ENCODE measurements around the gene SARDH. TPM values are rescaled to one million over a fixed set of nuclear protein-coding genes. Genes with fewer than 3 reads are reported as not detected.

SARDH gene
- total and polyA plus RNA-seq, 2 of the 13 experiments (the other 11 are each of a cell fraction or from before 2014, with no cell fraction given) = 11.6 to 34.9 TPM

DNA sequence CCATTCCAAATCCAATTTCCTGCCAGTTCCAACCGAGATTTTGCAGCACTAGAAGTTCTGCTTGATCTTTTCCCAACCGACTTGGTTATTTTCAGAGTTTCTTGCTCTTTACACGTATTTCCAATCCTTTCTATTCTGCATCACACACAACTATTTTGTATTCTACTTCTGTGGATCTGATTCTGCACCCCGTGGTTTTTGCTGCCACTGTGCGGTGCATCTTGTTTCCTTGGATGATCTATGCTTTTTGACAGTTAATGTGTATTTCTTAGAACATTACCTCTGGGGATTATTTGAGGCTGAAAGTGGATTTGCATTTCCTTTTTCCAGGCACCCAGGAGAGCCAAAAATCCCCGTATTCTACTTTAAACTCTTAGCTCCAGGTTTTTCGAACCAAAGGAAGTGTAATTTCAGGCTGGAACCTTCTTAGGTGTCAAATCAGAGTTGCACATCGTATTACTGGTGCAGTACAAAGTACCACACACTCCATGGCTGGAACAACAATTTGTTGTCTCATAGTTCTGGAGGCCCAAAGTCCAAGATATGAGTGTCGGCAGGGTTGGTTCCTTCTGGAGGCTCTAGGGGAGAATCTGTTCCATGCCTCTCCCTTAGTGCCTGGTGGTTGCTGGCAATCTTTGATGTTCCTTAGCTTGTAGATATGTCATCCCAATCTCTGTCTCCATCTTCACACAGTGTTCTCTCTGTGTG is 14.7 kb upstream of the SARDH start (continued):
- TF ChIP-seq ZNF652 (CRISPR knock-in tag; IDR thresholded peaks at IDR 0.05; ENCODE audit: borderline replicate concordance, low read depth) (no peak), MED1 (CRISPR knock-in tag; IDR thresholded peaks at IDR 0.05) (0 out of 2 replicates have a peak, but pooled peaks have one; percentile 39), SNRNP70 (IDR thresholded peaks at IDR 0.05; ENCODE audit: low read depth, low read length) (no peak), NFYB (CRISPR knock-in tag; IDR thresholded peaks at IDR 0.05) (no peak), KLF9 (CRISPR knock-in tag; IDR thresholded peaks at IDR 0.05; ENCODE audit: low read depth) (no peak), ZNF558 (CRISPR knock-in tag; IDR thresholded peaks at IDR 0.05; ENCODE audit: borderline replicate concordance) (no peak), ZNF660 (CRISPR knock-in tag; IDR thresholded peaks at IDR 0.05; ENCODE audit: borderline replicate concordance, low read depth) (no peak), ZNF616 (CRISPR knock-in tag; IDR thresholded peaks at IDR 0.05; ENCODE audit: low read depth) (no peak), MIXL1 (CRISPR knock-in tag; IDR thresholded peaks at IDR 0.05) (no peak), ZFP36 (IDR thresholded peaks at IDR 0.05; ENCODE audit: borderline replicate concordance, low read depth, low read length, partially characterized antibody) (no peak), FOXP1 (IDR thresholded peaks at IDR 0.05) (no peak), FOXP1 (CRISPR knock-in tag; IDR thresholded peaks at IDR 0.05) (peak; percentile 63), NCOA1 (CRISPR knock-in tag; IDR thresholded peaks at IDR 0.05) (no peak), HOXA5 (CRISPR knock-in tag; IDR thresholded peaks at IDR 0.05) (no peak), GABPB1 (CRISPR knock-in tag; IDR thresholded peaks at IDR 0.05) (no peak), TRIM24 (CRISPR knock-in tag; IDR thresholded peaks at IDR 0.05) (no peak)
- TF ChIP-seq, protein P1, sequence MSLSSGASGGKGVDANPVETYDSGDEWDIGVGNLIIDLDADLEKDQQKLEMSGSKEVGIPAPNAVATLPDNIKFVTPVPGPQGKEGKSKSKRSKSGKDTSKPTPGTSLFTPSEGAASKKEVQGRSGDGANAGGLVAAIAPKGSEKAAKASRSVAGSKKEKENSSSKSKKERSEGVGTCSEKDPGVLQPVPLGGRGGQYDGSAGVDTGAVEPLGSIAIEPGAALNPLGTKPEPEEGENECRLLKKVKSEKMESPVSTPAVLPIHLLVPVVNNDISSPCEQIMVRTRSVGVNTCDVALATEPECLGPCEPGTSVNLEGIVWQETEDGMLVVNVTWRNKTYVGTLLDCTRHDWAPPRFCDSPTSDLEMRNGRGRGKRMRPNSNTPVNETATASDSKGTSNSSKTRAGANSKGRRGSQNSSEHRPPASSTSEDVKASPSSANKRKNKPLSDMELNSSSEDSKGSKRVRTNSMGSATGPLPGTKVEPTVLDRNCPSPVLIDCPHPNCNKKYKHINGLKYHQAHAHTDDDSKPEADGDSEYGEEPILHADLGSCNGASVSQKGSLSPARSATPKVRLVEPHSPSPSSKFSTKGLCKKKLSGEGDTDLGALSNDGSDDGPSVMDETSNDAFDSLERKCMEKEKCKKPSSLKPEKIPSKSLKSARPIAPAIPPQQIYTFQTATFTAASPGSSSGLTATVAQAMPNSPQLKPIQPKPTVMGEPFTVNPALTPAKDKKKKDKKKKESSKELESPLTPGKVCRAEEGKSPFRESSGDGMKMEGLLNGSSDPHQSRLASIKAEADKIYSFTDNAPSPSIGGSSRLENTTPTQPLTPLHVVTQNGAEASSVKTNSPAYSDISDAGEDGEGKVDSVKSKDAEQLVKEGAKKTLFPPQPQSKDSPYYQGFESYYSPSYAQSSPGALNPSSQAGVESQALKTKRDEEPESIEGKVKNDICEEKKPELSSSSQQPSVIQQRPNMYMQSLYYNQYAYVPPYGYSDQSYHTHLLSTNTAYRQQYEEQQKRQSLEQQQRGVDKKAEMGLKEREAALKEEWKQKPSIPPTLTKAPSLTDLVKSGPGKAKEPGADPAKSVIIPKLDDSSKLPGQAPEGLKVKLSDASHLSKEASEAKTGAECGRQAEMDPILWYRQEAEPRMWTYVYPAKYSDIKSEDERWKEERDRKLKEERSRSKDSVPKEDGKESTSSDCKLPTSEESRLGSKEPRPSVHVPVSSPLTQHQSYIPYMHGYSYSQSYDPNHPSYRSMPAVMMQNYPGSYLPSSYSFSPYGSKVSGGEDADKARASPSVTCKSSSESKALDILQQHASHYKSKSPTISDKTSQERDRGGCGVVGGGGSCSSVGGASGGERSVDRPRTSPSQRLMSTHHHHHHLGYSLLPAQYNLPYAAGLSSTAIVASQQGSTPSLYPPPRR (CRISPR knock-in tag; IDR thresholded peaks at IDR 0.05; ENCODE audit: borderline replicate concordance) = no peak
- TF ChIP-seq, protein P2, sequence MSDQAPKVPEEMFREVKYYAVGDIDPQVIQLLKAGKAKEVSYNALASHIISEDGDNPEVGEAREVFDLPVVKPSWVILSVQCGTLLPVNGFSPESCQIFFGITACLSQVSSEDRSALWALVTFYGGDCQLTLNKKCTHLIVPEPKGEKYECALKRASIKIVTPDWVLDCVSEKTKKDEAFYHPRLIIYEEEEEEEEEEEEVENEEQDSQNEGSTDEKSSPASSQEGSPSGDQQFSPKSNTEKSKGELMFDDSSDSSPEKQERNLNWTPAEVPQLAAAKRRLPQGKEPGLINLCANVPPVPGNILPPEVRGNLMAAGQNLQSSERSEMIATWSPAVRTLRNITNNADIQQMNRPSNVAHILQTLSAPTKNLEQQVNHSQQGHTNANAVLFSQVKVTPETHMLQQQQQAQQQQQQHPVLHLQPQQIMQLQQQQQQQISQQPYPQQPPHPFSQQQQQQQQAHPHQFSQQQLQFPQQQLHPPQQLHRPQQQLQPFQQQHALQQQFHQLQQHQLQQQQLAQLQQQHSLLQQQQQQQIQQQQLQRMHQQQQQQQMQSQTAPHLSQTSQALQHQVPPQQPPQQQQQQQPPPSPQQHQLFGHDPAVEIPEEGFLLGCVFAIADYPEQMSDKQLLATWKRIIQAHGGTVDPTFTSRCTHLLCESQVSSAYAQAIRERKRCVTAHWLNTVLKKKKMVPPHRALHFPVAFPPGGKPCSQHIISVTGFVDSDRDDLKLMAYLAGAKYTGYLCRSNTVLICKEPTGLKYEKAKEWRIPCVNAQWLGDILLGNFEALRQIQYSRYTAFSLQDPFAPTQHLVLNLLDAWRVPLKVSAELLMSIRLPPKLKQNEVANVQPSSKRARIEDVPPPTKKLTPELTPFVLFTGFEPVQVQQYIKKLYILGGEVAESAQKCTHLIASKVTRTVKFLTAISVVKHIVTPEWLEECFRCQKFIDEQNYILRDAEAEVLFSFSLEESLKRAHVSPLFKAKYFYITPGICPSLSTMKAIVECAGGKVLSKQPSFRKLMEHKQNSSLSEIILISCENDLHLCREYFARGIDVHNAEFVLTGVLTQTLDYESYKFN (CRISPR knock-in tag; conservative IDR thresholded peaks at IDR 0.05) = peak; percentile 63
- TF ChIP-seq, protein P3, sequence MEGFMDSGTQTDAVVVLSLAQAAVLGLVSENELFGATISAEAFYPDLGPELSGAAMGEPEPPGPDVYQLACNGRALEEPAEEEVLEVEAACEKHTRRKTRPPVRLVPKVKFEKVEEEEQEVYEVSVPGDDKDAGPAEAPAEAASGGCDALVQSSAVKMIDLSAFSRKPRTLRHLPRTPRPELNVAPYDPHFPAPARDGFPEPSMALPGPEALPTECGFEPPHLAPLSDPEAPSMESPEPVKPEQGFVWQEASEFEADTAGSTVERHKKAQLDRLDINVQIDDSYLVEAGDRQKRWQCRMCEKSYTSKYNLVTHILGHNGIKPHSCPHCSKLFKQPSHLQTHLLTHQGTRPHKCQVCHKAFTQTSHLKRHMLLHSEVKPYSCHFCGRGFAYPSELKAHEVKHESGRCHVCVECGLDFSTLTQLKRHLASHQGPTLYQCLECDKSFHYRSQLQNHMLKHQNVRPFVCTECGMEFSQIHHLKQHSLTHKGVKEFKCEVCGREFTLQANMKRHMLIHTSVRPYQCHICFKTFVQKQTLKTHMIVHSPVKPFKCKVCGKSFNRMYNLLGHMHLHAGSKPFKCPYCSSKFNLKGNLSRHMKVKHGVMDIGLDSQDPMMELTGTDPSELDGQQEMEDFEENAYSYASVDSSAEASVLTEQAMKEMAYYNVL (CRISPR knock-in tag; IDR thresholded peaks at IDR 0.05; ENCODE audit: borderline replicate concordance) = no peak
- TF ChIP-seq, protein P4, sequence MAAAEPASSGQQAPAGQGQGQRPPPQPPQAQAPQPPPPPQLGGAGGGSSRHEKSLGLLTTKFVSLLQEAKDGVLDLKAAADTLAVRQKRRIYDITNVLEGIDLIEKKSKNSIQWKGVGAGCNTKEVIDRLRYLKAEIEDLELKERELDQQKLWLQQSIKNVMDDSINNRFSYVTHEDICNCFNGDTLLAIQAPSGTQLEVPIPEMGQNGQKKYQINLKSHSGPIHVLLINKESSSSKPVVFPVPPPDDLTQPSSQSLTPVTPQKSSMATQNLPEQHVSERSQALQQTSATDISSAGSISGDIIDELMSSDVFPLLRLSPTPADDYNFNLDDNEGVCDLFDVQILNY (CRISPR knock-in tag; conservative IDR thresholded peaks at IDR 0.05) = no peak
